Stimulated activated CD8-positive, alpha-beta memory T cell treated with anti-CD3 and anti-CD28 coated beads, Interleukin-2, amount 100 ng/mL, for 48 hours (primary cell): ENCODE measurements around the gene SHISA9.

Source experiments
- DNase-seq, 2 donors: peaks; one replicate each; pipeline ENCODE4 v3.0.0-alpha.2; 2020; ENCODE audit warnings: low read depth in 2 of 2

SHISA9 gene

DNA sequence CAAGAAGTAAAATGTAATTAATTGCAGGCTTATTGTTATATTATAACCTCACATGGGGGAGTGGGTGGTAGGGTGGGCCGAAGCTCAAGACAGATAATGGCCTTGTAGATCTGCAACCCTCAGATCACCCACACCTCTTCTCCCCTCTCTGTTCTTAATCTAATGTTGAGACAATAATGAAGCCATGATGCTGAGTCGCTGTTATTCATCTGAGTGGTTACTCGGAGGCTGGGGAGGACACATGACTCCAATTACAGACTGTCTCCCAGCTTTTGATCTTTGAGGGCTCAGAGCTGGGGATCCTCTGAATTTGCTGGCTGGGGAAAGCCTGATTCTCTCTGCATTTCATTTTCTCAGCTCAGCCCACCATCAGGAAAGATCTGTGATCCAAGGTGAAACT lies 275.3 kb downstream of the SHISA9 start:
- no peak for DNase-seq

DNA sequence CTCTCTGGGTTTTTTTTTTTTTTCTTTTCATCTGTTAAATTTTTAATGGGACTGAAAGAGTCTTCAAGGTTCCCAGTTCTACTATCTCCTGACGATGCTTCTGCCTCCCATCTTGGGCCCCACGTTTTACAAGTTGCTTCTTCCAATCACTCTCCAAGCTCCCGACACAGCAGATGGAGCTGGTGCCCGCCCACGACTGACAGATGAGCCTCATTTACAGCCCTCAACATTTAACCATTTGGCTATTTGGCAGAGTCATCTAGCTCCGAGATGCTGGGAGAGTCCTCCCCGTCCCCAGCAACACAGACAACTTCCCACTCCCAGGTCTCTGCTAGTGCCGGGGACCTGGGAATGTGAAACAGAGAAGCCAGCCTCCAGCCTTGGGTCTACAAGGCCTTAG lies 276.9 kb downstream of the SHISA9 start:
- no peak for DNase-seq

DNA sequence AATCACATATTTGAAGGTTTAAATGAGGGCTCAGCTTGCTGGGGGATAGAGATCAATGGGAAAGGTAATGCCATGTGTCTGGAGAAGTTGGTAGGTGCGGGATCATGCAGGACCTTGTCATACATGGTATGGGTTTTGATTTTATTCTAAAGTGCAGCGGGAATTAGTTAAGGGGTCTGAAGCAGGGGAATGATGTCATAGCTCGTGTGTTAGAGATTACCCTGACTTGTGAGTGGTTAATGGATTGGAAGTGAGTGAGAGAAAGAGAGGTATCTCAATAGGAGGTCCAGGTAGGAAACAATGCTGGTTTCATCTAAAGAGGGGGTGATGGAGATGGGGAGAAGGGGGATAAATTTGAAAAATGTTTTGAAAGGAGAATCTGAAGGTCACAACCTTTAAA lies 280.0 kb downstream of the SHISA9 start:
- DNase-seq, result no peak

DNA sequence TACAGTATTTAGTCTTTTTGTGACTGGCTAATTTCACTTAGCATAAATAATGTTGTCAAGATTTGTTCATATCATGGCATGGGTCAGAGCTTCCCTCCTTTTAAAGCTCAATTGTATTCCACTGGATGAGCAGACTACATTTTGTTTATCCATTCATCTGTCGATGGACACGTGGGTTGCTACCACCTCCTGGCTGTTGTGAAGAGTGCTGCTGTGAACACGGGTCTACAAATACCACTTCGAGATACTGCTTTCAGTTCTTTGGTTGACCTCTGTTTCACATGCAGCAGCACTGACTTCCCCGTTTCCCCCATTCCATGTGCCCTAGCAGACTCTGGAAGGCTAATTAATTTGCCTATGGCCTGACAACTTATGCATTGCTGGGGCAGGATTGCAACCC lies 285.4 kb downstream of the SHISA9 start:
- no peak for DNase-seq

DNA sequence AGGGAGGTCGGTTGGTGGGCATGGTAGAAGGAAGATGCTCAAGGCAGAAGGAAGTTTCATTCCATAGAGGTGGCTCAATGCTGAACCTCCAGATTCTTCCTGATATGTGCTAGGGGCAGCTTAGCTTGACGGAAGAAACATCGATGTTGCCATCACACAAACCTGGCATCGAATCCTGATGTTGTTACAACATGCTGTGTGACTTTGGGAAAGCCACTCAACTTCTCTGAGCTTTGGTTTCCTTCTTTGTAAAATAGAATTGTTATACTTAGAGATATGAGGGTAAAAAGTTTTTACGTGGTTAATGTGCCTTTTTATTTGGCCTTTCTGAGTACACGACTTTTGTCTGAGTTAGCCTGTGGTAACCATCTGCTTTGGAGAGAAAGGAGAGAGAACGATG lies 287.9 kb downstream of the SHISA9 start:
- no peak for DNase-seq

DNA sequence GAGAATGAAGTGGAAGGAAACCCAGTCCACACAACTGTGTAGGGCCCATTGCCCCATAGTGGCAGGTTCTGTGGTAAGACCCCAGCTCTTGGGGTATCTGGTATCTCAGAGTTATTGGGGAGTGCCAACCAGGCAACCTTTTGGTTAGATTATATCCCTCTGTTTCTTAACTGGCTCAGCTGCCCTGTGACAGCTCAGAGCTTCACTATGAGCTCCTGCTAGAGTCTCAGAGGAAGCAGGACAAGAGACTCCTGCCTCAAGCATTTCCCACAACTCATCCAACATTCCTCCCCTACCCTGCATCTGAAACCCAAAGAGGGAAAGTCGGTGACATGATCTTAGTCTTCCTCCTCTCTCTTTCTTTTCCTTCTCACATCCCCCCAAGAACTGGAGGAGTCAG lies 292.3 kb downstream of the SHISA9 start:
- DNase-seq, result no peak

DNA sequence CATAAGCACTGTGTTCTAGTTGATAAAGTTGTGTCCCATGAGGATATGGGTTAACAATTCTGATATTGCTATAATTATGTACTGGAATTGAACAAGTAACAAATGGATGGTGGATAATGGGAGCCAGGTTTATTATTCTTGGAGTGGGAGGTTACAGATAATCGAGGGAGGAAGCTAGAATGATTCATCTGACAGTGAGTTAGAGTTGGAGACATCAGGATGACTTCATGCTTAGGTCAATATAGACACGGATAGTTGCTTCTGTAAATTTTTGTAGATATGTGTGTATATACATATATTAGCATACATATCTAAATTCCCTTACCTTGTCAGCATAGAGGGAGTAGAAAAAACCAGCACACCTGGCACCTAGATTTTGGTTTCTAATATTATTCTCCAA lies 293.4 kb downstream of the SHISA9 start:
- DNase-seq, result no peak

DNA sequence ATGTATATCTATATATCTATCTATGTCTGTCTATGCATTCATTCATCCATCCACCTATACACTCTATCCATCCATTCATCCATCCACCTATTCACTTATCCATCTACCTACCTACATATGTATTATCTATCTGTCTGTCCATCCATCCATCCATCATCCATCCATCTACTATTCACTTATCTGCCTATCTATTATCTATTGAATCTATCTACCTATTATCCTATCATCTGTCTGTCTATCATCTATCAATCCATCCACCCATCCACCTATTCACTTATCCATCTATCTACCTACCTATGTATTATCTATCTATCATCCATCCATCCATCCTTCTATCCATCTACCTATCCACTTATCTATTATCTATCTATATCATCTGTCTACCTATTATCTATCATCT lies 302.3 kb downstream of the SHISA9 start:
- DNase-seq, result no peak

DNA sequence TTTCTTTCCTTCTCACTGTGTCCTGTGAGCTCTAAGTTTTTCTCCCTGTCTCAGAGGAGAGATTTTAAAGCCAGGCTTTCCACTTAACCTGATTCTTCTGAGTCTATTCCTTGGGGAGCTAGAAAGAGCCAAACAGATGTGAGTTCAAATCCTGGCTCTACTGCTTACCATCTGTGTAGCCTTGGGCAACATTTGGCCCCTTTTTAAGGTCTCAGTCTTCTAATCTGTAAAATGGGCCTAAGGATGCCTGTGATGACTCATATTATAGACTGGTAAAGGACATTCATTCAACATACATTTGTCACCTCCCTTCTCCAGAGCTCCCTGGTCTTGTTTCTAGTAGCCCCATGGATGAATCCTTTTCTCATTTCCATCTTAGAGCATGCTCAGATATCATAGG lies 304.0 kb downstream of the SHISA9 start:
- no peak for DNase-seq

DNA sequence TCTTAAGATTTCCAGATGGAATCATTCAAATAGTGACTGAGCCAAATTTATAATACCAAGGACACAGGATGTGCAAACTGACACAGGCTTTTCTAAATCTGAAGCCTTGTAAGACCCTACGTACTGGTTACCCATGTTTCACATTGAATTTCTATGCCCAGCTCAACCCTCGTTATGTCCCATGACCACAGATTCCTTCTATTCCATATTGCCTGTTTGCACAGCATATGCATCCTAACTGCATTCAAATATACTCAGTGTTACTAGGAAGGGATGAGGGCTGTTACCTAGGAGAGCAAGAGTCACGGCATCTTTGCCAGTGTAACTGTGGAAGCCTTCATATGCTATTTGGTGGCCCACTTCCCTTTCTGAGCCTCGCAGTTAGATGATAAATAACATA lies 305.2 kb downstream of the SHISA9 start:
- DNase-seq, result no peak

DNA sequence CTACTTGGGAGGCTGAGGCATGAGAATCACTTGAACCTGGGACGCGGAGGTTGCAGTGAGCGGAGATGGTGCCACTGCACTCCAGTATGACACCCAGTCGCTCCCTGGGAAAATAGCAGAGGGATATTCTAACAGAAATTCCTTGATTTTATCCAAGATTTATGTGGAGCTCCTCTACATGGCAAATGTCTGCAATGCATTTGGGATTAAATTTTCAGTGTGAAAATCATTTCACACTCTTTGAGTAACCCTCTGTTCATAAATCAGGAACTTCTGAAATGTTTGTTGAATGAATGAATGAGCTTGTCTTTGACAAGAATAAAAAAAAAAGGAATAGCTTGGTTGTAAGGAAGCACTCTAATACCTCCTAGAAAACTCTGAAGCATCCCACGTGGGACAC lies 305.8 kb downstream of the SHISA9 start:
- DNase-seq, result no peak

DNA sequence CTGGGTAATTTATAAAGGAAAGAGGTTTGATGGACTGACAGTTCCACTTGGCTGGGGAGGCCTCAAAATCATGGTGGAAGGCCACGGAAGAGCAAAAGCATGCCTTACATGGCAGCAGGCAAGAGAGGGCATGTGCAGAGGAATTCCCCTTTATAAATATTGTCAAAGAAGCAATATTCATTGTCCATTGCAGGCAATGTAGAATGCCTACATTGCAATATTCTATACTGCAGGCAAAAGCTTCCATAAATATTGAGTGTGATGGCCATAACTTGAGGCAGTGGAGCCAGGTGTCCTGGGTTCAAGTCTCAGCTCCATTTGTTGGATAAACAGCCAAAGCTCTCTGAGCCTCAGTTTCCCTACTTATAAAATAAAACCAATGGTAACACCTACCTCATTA lies 322.3 kb downstream of the SHISA9 start:
- no peak for DNase-seq

DNA sequence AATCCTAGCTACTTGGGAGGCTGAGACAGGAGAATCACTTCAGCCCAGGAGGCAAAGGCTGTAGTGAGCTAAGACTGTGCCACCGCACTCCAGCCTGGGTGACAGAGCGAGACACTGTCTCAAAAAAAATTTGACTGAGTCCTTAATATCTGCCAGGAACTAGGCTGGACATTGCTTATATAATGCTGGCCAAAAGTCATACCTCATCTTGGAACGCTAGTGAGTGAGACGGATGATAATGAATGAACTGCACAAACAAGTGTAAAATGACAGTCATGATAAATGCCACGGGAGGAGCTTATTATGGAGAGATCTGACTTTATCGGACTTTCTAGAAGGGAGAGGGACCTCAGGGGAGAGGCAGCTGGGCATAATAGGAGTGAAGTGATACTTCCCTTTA lies 327.6 kb downstream of the SHISA9 start:
- DNase-seq, result no peak

DNA sequence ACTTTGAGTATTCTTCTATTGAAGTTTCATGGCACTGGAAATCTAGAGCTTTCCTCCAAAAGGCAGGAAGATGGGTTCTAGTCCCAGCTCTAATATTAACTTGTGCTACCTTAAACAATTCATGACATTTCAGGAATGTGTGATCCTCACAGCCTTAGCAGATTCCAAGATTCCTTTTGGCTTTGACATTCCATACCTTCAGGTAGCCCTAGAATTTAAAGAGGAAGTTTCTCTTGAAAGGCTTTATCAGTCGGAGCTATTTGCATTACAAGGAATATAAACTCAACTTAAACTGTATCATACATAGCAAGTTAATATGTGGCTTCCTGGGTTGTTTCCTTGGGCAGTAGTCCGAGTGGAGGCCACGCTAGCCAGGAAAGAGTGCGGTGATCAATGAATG lies 330.0 kb downstream of the SHISA9 start:
- no peak for DNase-seq

DNA sequence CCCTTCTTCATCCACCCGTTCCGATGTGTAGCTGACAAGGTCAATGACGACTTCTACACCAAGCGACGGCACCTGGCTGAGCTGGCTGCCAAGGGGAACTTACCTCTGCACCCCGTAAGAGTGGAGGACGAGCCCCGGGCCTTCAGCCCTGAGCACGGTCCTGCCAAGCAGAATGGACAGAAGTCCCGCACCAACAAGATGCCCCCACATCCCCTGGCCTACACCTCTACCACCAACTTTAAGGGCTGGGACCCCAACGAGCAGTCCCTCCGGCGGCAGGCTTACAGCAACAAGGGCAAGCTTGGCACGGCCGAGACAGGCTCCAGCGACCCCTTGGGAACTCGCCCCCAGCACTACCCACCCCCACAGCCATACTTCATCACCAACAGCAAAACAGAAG lies 333.6 kb downstream of the SHISA9 start:
- no peak for DNase-seq

DNA sequence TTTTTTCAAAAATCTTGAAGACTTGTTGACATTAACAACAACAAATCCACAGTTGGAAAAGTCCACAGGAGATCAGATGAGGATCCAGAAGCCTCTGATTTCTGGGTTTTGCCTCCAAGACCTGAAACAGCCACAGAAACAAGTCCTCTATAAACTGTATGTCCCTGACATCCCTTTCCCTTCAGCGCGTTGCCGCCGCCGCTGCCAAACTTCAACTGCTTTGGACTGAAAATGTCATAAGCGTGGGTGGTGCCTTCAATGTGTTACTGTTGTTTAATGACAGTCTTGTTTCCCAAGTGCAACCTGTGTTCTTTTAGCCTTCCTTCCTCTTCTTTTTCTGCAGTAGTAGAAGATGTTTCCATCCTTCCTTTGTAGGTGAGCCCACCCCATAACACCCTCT lies 334.9 kb downstream of the SHISA9 start:
- no peak for DNase-seq

DNA sequence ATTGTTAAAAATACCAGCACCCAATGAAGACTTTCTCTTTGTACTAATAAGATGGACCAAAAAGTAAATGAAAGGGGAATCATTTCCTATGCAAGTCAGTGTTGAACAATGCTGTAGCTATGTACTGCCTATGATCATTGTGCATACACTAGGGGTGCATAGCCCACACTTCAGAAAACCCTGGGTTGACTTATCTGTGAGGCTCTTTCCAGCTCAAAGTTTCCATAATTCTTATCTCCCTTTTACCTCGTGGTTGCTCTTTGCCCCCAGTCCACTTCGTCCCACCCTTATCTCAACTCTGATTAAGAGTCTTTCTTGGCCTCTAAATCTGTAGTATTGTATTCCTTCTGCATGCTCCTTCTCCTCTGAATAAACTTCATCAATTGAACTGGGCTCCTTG lies 336.8 kb downstream of the SHISA9 start:
- DNase-seq, result no peak

DNA sequence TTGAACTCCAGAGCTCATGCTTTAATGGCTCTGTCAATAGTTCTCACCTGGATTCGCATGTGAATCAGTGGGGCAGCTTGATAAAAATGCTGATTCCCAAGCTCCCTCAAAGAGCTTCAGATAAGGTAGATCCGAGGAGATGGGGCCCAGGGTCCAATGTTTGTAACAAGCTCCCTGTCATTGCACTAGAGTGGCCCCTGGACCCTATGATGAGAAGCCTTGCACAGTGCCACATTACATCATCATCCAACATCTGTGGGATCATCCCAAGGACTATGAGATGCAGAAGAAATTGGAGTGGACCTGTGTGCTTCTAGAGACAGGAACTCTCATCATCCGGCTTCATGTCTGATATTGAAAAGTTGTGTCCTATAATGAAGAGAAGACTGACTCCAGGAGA lies 340.8 kb downstream of the SHISA9 start:
- DNase-seq, result no peak

DNA sequence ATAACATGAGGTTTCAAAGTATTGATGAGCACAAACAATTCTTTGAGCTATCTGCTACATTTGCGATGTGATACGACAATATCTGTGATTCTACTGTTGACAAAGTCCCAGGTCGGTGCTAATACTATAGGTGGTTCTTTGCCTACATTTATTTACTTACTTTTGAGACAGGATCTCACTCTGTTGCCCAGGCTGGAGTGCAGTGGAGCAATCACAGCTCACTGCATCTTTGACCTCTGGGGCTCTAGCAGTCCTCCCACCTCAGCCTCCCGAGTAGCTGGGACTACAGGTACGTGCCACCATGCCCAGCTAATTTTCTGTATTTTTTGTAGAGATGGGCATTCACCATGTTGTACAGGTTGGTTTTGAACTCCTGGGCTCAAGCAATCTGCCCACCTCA lies 343.4 kb downstream of the SHISA9 start:
- DNase-seq, result no peak

DNA sequence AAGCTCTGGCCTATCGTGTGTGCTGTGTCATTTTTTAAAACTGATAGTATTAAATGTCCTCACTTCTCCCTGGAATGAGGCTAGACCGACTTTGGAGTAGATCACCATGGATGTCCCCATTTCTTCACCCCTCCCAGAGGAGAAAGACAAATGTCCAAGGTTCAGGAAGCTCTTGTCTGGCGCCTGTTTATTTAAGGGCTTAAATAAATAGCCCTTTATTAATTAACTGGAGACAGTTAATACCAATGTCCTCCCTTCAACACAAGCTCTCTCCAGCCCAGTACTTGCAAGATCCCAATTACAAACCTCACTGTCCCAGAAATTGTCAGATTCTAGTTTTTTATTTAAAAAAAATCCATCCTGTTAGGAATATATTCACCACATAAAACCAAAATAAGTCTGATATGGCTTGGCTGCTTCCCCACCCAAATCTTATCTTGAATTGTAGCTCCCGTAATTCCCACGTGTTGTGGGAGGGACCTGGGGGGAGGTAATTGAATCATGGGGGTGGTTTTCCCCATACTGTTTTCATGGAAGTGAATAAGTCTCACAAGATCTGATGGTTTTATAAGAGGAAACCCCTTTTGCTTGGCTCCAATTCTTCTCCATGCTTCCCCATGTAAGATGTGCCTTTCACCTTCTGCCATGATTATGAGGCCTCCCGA lies 344.4 kb downstream of the SHISA9 start:
- no peak for DNase-seq

DNA sequence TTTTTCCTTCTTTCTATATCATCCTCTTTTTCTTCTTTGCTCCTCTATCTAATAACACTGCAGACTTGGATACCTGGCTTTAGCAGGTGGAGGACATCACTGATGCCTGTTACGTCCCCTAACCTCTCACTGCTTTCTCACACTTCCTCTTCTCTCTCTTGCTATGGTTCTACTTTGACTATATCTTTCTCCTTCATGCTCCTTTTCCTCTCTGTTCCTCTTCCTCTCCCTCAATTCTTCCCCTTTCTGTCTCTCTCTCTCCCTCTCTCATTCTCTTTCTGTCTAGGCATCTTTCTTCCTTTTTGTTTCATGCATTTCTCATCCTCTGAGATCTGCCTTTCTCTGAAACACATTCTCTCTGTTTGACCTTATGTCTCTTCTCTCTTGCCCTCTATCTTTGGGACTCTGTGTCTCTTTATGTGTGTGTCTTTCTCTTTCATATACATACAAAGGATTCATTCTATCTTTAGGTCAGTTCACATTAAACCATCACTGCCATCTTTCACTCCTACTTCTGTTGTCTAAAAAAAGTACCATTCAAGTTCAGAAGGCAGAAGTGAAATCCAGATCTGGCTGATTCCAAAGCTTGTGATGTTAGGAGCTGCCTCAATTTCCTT lies 353.7 kb downstream of the SHISA9 start:
- no peak for DNase-seq

DNA sequence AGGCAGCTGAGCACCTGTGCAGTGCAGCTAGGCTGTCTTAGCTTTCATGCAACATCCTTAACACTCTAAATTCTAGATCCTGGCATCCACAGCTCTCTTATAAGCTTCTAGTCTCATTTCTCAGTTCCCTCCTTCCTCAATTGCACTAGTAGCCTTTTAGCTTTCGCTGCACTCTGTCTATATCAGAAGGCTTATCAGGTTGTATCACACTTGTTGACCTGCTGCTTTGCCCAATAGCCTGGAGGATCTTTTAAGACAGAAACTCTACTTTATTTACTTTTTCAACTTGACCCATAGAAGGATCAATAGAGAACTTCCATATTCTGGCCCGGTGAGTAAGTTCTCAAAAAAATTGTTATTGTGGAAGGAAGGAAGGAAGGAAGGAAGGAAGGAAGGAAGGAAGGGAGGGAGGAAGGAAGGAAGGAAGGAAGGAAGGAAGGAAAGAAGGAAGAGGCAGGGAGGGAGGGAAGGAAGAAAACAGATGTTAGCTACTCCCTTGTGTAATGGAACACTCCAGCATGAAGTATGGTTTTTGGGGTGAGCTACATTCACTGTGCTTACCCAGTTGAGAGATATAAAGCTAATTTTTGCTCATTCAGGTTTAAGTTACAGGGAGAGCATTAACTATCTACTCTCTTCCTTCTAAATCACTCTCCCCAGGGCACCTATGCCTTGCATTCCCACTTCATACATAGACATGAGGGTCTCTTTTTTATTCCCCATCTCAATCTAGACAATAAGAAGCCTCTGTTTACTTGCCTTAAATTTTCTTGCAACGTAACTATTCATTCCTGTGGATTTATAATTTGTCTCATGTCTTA lies 361.1 kb downstream of the SHISA9 start:
- DNase-seq, result no peak
